ENCODE measurements around the gene IL11.

Gene IL11

DNA sequence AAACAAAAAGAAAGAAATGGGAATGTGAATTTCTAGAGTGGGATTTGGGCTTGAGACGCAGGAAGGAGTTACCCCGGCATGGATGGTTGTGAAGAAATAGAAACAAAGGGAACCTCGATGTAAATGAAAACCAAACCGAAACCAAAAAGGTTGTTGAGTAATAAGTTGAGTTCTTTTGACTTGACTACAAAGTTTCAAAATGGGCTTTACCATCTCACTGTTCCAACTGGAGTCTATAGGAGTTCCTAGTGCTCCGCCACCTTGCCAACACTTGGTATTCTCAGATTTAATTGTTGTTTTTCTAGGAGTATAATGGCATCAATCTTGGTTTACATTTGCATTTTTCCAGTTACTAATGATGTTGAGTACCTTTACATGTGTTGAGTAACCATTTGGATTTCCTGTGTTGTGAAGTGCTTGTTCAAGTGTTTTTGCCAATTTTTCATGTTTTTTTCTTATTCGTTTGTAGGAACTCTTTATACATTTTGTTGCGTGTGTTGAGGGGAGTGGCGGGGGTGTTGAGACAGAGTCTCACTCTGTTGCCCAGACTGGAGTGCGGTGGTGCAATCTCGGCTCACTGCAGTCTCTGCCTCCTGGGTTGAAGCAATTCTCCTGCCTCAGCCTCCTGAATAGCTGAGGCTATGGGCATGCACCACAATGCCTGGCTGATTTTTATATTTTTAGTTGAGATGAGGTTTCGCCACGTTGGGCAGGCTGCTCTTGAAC, 28.1 kb upstream of the IL11 start:
- Histone ChIP-seq H3K4me1 (ENCODE audit: control insufficient read depth, low read depth, low read length) (no peaks in the 10 kb centered on the region), H2BK5ac (ENCODE audit: low read length) (no peak overlapping the region), H3K27ac (ENCODE audit: low read depth, low read length) (no peak overlapping the region), H2BK120ac (ENCODE audit: low read depth, low read length) (no peak overlapping the region), H2BK15ac (replicated peaks; ENCODE audit: low read depth) (no peak overlapping the region), H4K8ac (ENCODE audit: low read depth, low read length) (no peak overlapping the region), H3K4me3 (ENCODE audit: low read length) (no peak overlapping the region), H3K79me1 (ENCODE audit: low read length) (peaks cover 6% of the 10 kb centered on the region), H3K18ac (ENCODE audit: low read length) (no peak overlapping the region), H3K27me3 (ENCODE audit: insufficient read depth, low read length, poor library complexity) (no peaks in the 10 kb centered on the region), H3K23ac (ENCODE audit: low read length) (no peak overlapping the region), H3K56ac (ENCODE audit: low read length) (no peak overlapping the region), H2AK5ac (ENCODE audit: low read length) (no peak overlapping the region), H3K4me2 (ENCODE audit: low read length) (no peak overlapping the region), H4K5ac (ENCODE audit: low read length) (no peak overlapping the region), H3K36me3 (ENCODE audit: control insufficient read depth, insufficient read depth, low read length) (peaks cover 4% of the 10 kb centered on the region), H3K9ac (ENCODE audit: low read length) (no peak overlapping the region), H3K79me2 (ENCODE audit: control insufficient read depth, insufficient read depth, low read length) (peaks cover 1% of the 10 kb centered on the region), H3K4ac (ENCODE audit: low read depth, low read length) (no peak overlapping the region)
- DNase-seq, result no peak
- no CpG with 5 or more reads among the region's 12 CpGs for WGBS (ENCODE audit: extremely low coverage, insufficient coverage, low lambda C conversion rate)

GRCh38 chr19:55392820-55393761, 22.8 kb upstream of the IL11 start:
- Histone ChIP-seq H2AK5ac (ENCODE audit: low read length) (no peak overlapping the region), H2BK120ac (ENCODE audit: low read depth, low read length) (no peak overlapping the region), H4K5ac (ENCODE audit: low read length) (no peak overlapping the region), H3K36me3 (ENCODE audit: control insufficient read depth, insufficient read depth, low read length) (peaks cover 10% of the 10 kb centered on the region), H3K4me2 (ENCODE audit: low read length) (no peak overlapping the region), H3K18ac (ENCODE audit: low read length) (no peak overlapping the region), H3K4ac (ENCODE audit: low read depth, low read length) (no peak overlapping the region), H3K79me2 (ENCODE audit: control insufficient read depth, insufficient read depth, low read length) (peaks cover 6% of the 10 kb centered on the region), H3K56ac (ENCODE audit: low read length) (peak overlapping the region; percentile 64), H4K8ac (ENCODE audit: low read depth, low read length) (no peak overlapping the region), H3K27ac (ENCODE audit: low read depth, low read length) (no peak overlapping the region), H3K23ac (ENCODE audit: low read length) (no peak overlapping the region), H3K27me3 (ENCODE audit: insufficient read depth, low read length, poor library complexity) (no peaks in the 10 kb centered on the region), H3K79me1 (ENCODE audit: low read length) (peaks cover 7% of the 10 kb centered on the region), H2BK5ac (ENCODE audit: low read length) (no peak overlapping the region), H3K4me3 (ENCODE audit: low read length) (no peak overlapping the region), H3K9ac (ENCODE audit: low read length) (no peak overlapping the region), H2BK15ac (replicated peaks; ENCODE audit: low read depth) (no peak overlapping the region), H3K4me1 (ENCODE audit: control insufficient read depth, low read depth, low read length) (peaks cover 2% of the 10 kb centered on the region)
- DNase-seq, result no peak
- no CpG with 5 or more reads among the region's 18 CpGs for WGBS (ENCODE audit: extremely low coverage, insufficient coverage, low lambda C conversion rate)

DNA sequence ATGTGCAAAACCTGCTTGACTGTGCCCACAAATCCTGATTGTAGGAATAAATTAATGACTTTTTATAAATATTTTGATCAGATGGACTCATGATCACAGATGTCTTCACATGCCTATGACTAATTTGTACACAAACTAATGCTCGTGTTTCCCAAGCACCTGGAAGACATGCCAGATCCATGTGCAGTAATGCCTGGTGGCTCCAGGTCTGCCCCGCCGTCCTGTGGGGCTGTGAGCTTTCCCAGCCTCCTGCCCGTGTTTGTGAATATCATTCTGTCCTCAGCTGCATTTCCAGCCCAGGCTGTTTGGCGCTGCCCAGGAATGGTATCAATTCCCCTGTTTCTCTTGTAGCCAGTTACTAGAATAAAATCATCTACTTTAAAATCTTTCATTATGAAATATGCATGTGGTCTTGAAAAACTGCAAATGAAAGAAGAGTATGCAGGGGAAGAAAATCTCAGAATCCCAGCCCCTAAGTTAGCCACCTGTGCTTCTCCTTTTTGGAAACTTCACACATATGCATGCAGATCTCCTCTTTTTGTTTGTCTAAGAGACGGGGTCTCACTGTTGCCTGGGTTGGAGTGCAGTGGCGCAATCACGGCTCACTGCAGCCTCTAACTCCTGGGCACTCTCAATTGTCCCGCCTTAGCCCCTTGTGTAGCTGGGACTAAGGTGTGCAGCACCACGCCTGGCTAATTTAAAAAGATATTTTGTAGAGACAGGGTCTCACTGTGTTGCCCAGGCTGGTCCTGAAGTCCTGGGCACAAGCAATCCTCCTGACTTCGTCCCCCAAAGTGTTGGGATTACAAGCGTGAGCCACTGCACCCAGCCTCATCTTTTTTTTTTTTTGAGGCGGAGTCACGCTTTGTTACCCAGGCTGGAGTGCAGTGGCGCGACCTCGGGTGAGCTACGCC, 21.7 kb upstream of the IL11 start:
- Histone ChIP-seq H2BK5ac (ENCODE audit: low read length) (no peak overlapping the region), H3K4me1 (ENCODE audit: control insufficient read depth, low read depth, low read length) (peaks cover 11% of the 10 kb centered on the region), H3K36me3 (ENCODE audit: control insufficient read depth, insufficient read depth, low read length) (peaks cover 20% of the 10 kb centered on the region), H4K8ac (ENCODE audit: low read depth, low read length) (no peak overlapping the region), H3K27ac (ENCODE audit: low read depth, low read length) (no peak overlapping the region), H2BK120ac (ENCODE audit: low read depth, low read length) (no peak overlapping the region), H3K18ac (ENCODE audit: low read length) (no peak overlapping the region), H2BK15ac (replicated peaks; ENCODE audit: low read depth) (no peak overlapping the region), H2AK5ac (ENCODE audit: low read length) (no peak overlapping the region), H3K79me2 (ENCODE audit: control insufficient read depth, insufficient read depth, low read length) (peaks cover 18% of the 10 kb centered on the region), H3K9ac (ENCODE audit: low read length) (peak overlapping the region; percentile 28), H4K5ac (ENCODE audit: low read length) (no peak overlapping the region), H3K56ac (ENCODE audit: low read length) (peak overlapping the region; percentile 22), H3K4me2 (ENCODE audit: low read length) (no peak overlapping the region), H3K4ac (ENCODE audit: low read depth, low read length) (no peak overlapping the region), H3K23ac (ENCODE audit: low read length) (no peak overlapping the region), H3K27me3 (ENCODE audit: insufficient read depth, low read length, poor library complexity) (no peaks in the 10 kb centered on the region), H3K79me1 (ENCODE audit: low read length) (peaks cover 18% of the 10 kb centered on the region), H3K4me3 (ENCODE audit: low read length) (no peak overlapping the region)
- no peak for DNase-seq
- no CpG with 5 or more reads among the region's 18 CpGs for WGBS (ENCODE audit: extremely low coverage, insufficient coverage, low lambda C conversion rate)

DNA sequence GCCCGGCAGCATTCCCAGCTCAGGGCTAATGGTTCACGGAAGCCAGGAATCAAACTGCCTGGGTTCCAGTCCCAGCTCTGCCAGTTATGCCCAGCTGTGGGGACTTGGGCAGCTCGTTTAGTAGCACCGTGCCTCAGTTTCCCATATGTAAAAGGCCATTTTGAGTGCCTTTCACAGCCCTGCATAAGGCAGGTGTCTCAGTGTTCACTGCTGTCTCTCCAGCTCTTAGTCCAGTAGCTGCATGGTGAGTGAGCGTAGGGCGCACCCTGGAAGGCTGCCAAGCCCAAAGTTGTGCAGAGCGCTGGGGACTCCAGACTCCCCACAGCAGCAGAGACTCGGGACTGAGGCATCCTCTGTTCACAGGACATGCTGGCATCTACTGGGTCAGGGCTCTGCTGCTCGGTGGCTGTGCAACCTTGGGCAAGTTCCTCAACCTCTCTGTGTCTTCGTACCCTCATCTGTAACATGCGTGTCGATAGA, 21.0 kb upstream of the IL11 start:
- Histone ChIP-seq H3K56ac (ENCODE audit: low read length) (no peak overlapping the region), H4K5ac (ENCODE audit: low read length) (no peak overlapping the region), H3K27ac (ENCODE audit: low read depth, low read length) (no peak overlapping the region), H3K9ac (ENCODE audit: low read length) (no peak overlapping the region), H3K4me2 (ENCODE audit: low read length) (no peak overlapping the region), H3K18ac (ENCODE audit: low read length) (no peak overlapping the region), H3K4me1 (ENCODE audit: control insufficient read depth, low read depth, low read length) (peaks cover 12% of the 10 kb centered on the region), H4K8ac (ENCODE audit: low read depth, low read length) (no peak overlapping the region), H3K4me3 (ENCODE audit: low read length) (no peak overlapping the region), H3K27me3 (ENCODE audit: insufficient read depth, low read length, poor library complexity) (no peaks in the 10 kb centered on the region), H2BK120ac (ENCODE audit: low read depth, low read length) (no peak overlapping the region), H3K4ac (ENCODE audit: low read depth, low read length) (no peak overlapping the region), H2BK5ac (ENCODE audit: low read length) (no peak overlapping the region), H3K79me1 (ENCODE audit: low read length) (peaks cover 20% of the 10 kb centered on the region), H2AK5ac (ENCODE audit: low read length) (no peak overlapping the region), H3K36me3 (ENCODE audit: control insufficient read depth, insufficient read depth, low read length) (peaks cover 21% of the 10 kb centered on the region), H2BK15ac (replicated peaks; ENCODE audit: low read depth) (no peak overlapping the region), H3K23ac (ENCODE audit: low read length) (no peak overlapping the region), H3K79me2 (ENCODE audit: control insufficient read depth, insufficient read depth, low read length) (peaks cover 25% of the 10 kb centered on the region)
- no peak for DNase-seq
- no CpG with 5 or more reads among the region's 12 CpGs for WGBS (ENCODE audit: extremely low coverage, insufficient coverage, low lambda C conversion rate)

- Histone ChIP-seq H2BK120ac (ENCODE audit: low read depth, low read length) (no peak overlapping the region), H3K36me3 (ENCODE audit: control insufficient read depth, insufficient read depth, low read length) (peaks cover 21% of the 10 kb centered on the region), H3K23ac (ENCODE audit: low read length) (no peak overlapping the region), H3K56ac (ENCODE audit: low read length) (no peak overlapping the region), H4K5ac (ENCODE audit: low read length) (no peak overlapping the region), H3K4me3 (ENCODE audit: low read length) (no peak overlapping the region), H3K79me2 (ENCODE audit: control insufficient read depth, insufficient read depth, low read length) (peaks cover 29% of the 10 kb centered on the region), H2AK5ac (ENCODE audit: low read length) (no peak overlapping the region), H3K79me1 (ENCODE audit: low read length) (peaks cover 23% of the 10 kb centered on the region), H4K8ac (ENCODE audit: low read depth, low read length) (no peak overlapping the region), H2BK15ac (replicated peaks; ENCODE audit: low read depth) (no peak overlapping the region), H3K27me3 (ENCODE audit: insufficient read depth, low read length, poor library complexity) (no peaks in the 10 kb centered on the region), H3K27ac (ENCODE audit: low read depth, low read length) (no peak overlapping the region), H3K4me2 (ENCODE audit: low read length) (no peak overlapping the region), H3K4ac (ENCODE audit: low read depth, low read length) (no peak overlapping the region), H3K4me1 (ENCODE audit: control insufficient read depth, low read depth, low read length) (peaks cover 12% of the 10 kb centered on the region), H3K9ac (ENCODE audit: low read length) (no peak overlapping the region), H2BK5ac (ENCODE audit: low read length) (no peak overlapping the region), H3K18ac (ENCODE audit: low read length) (no peak overlapping the region)
- DNase-seq, result peak; percentile 67
- WGBS (ENCODE audit: extremely low coverage, insufficient coverage, low lambda C conversion rate), result no CpG with 5 or more reads among the region's 7 CpGs
Measured at GRCh38 chr19:55390461-55390880, 20.2 kb upstream of the IL11 start.

Measured in mesendoderm (in vitro differentiated cells).